GM19193 (cell line): ENCODE measurements around the gene ASRGL1.

Experiments used
- POLR2A ChIP-seq: IDR thresholded peaks from 4 replicates; pipeline ENCODE4 v1.6.1; 2011; ENCODE audit not compliant: insufficient read depth, insufficient read length; ENCODE audit errors: extremely low read depth

The ASRGL1 gene

GRCh38 chr11:62393061-62393611 lies 55.9 kb downstream of the ASRGL1 start:
- no peak for TF ChIP-seq POLR2A

GRCh38 chr11:62393735-62394134 lies 56.5 kb downstream of the ASRGL1 start:
- no peak for TF ChIP-seq POLR2A

- TF ChIP-seq POLR2A = no peak
Measured at GRCh38 chr11:62394825-62395538, 57.7 kb downstream of the ASRGL1 start.

DNA sequence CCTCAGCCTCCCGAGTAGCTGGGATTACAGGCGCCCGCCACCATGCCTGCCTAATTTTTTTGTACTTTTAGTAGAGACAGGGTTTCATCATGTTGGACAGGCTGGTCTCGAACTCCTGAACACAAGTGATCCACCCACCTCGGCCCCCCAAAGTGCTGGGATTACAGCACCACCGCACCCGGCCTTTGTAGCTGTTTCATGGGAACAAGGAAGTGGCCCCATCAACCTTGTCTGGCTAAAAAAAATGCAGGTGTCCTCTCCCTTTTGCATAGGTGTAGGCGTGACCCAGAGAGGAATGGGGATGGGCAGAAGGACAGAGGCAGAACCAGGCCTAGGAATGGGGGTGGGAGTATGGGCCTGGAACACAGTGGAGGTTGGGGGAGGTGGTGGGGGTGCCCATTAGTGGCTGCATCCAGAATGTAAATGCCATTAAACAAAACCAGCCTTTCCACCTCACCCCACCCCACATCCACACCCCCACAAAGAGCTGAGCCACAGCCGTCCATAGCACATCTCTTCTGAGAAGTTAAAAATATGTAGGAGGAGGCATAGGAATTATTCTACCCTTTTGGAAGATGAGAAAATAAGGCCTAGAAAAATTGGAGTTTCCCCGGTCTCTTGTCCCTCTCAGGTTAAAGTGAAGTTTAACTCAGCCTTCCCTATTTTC lies 58.8 kb downstream of the ASRGL1 start:
- TF ChIP-seq POLR2A = no peak

DNA sequence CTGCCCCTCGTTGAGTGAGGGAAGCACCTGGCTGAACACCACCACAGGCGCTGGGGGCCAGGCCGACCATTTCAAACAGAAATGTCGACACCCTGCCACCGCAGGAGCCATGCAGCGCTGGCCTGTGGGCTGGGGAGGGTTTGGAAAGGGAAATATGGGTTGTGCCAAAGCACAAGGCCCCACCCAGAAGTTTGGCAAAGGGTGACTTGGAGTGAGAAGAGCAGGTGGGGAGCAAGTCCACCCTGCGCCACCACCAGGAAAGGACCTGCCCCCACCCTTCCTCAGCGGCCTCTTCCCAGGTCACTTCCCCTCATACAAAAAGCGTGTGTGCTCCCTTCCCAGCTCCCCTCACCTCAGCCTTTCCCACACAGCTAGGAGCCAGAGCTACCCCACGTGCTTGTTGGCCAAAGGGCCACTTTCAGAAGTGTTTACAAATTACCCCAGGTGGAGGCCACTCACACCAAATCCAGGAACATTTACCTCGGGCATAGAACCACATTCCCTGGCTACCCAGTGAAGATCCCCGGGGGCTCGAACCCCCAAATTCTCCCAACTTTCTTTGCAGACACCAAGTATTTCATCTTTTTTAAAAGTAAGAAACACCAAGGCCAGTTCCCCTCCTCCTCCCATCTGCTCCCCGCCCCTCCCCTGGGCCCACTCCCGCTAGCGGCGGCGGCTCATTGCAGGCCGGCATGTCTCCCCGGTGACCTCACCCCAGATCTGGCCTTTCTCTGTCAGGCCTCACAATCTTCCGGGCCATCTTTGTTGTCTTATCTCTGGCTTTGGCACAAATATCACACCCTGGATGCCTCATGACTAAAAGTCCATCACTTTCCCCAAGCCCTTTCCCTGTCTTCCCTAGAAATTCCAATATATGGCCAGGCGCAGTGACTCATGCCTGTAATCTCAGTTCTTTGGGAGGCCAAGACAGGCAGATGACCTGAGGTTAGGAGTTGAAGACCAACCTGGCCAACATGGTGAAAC lies 61.1 kb downstream of the ASRGL1 start:
- no peak for TF ChIP-seq POLR2A

DNA sequence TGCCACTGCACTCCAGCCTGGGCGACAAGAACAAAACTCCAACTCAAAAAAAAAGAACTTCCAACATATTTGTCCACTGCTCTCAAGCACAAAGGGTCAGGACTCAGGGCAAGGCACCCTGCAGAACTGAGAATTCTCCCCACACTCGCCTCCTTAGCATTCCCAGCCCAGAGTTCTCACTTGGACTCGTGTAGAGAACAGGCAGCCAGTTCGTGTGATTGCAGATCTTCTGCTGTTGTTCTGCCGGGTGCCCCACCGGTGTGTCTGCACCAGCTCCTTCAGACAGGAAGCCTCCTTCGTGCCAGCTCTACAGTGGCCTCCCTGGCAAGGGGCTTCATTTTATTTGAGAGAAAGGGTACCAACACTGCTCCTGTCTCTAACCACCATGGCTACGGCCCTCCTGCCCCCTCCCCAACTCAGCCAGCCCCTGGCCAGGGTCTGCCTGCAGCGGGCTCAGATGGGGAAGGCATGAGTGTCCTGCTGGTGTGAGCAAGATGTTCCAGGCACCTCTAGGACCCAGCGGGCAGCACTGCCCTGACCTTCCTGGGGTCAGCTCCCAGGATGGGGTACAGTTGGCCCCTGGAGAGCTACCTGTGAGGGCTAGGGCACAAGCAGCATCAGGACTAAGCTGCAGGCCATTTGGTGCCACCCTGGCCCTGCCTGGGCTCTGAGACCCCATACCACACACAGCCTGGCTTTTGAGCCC lies 62.1 kb downstream of the ASRGL1 start:
- no peak for TF ChIP-seq POLR2A

DNA sequence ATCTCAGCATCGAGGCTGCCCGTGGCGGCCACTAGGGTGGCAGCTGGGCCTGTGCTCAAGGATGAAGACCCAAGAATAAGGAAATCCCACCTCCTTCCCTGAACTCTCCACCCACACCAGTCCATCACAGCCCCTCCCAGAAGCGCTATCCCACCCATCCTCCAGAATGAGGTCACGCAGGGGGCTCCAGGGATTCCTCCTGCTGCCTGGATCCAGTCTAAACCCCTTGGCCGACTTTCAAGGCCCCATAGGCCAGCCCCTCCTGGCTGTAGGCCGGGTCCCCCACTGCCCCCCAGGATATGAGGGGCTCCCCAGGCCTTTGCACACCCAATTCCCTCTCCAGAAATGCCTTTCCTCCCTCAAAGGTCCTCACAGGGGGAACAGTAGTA lies 62.6 kb downstream of the ASRGL1 start:
- no peak for TF ChIP-seq POLR2A

- TF ChIP-seq POLR2A = no peak
Measured at GRCh38 chr11:62400281-62400680, 63.0 kb downstream of the ASRGL1 start.

DNA sequence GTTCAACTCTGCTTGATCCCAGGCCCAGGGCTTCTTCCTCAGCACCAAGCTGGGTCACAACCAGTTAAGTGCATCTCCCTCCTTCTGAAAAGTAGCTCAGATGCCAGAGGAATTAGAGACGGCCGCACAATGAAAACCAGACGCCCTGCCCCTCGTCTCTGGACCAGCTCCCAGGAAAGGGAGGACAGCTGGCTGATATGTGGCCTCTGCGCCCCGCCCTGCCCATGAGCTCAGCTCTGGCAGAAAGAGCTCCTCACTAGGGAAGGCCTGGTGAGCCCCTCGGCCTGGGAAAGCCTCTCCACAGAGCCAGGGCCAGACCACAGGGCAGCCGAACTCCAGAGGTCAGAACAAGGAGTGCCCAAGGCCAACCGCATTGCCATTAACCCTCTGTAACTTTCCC lies 63.5 kb downstream of the ASRGL1 start:
- no peak for TF ChIP-seq POLR2A

GRCh38 chr11:62401356-62401755 lies 64.1 kb downstream of the ASRGL1 start:
- TF ChIP-seq POLR2A = no peak

GRCh38 chr11:62401811-62402210 lies 64.6 kb downstream of the ASRGL1 start:
- TF ChIP-seq POLR2A = no peak

GRCh38 chr11:62402226-62402959 lies 65.1 kb downstream of the ASRGL1 start:
- TF ChIP-seq POLR2A = no peak

GRCh38 chr11:62402960-62403730 lies 65.9 kb downstream of the ASRGL1 start:
- TF ChIP-seq POLR2A = no peak
